Neural progenitor cell (in vitro differentiated cells): ENCODE results near the gene KDM4B. TPM values are rescaled to one million over a fixed set of nuclear protein-coding genes. Genes with fewer than 3 reads are reported as not detected.

Experiments used
- DNase-seq: peaks from one replicate; pipeline ENCODE4 v3.0.0-alpha.2; 2016; ENCODE audit warnings: low spot score
- H2AFZ ChIP-seq: fragments of 200-600 bp; sonication (generic); replicated peaks from 2 replicates; pipeline ENCODE4 v1.6.1; 2016; ENCODE audit warnings: antibody characterized with exemption
- H3F3A ChIP-seq: fragments of 200-600 bp; sonication (generic); 2 replicates; pipeline ENCODE4 v1.6.1; 2016; ENCODE audit warnings: antibody characterized with exemption, low read depth
- H3K27ac ChIP-seq: fragments of 200-600 bp; sonication (generic); 2 replicates; pipeline ENCODE4 v1.5.1; 2016; ENCODE audit warnings: mild to moderate bottlenecking
- H3K27me3 ChIP-seq: fragments of 200-600 bp; sonication (generic); 2 replicates; pipeline ENCODE4 v1.6.1; 2016; ENCODE audit warnings: mild to moderate bottlenecking, moderate library complexity
- H3K36me3 ChIP-seq: fragments of 200-600 bp; sonication (generic); 2 replicates; pipeline ENCODE4 v1.5.1; 2016
- H3K4me1 ChIP-seq: fragments of 200-600 bp; sonication (generic); 2 replicates; pipeline ENCODE4 v1.6.1; 2016; ENCODE audit warnings: mixed run types
- H3K4me2 ChIP-seq: fragments of 200-600 bp; sonication (generic); 2 replicates; pipeline ENCODE4 v1.6.1; 2016
- H3K4me3 ChIP-seq: fragments of 200-600 bp; sonication (generic); 2 replicates; pipeline ENCODE4 v1.5.1; 2016
- H3K79me2 ChIP-seq: fragments of 200-600 bp; sonication (generic); 2 replicates; pipeline ENCODE4 v1.6.1; 2016; ENCODE audit warnings: low read depth
- H3K9ac ChIP-seq: fragments of 200-600 bp; sonication (generic); 2 replicates; pipeline ENCODE4 v1.6.1; 2016
- H3K9me3 ChIP-seq: fragments of 200-600 bp; sonication (generic); 2 replicates; pipeline ENCODE4 v1.5.1; 2016; ENCODE audit warnings: low read depth
- H4K20me1 ChIP-seq: fragments of 200-600 bp; sonication (generic); 2 replicates; pipeline ENCODE4 v1.6.1; 2016; ENCODE audit warnings: low read depth
- H3K27ac Mint-ChIP-seq: 3 replicates; pipeline ENCODE4 v1.8.0; 2021; ENCODE audit warnings: mixed read lengths
- H3K27me3 Mint-ChIP-seq: 2 replicates; pipeline ENCODE4 v1.8.0; 2022; ENCODE audit warnings: low read depth, mild to moderate bottlenecking, inconsistent platforms, moderate library complexity, mixed read lengths; ENCODE audit not compliant: insufficient read depth
- H3K36me3 Mint-ChIP-seq: 3 replicates; pipeline ENCODE4 v1.8.0; 2021; ENCODE audit warnings: mixed read lengths
- H3K4me1 Mint-ChIP-seq: 3 replicates; pipeline ENCODE4 v1.8.0; 2021; ENCODE audit warnings: mixed read lengths
- H3K4me3 Mint-ChIP-seq: 3 replicates; pipeline ENCODE4 v1.8.0; 2021; ENCODE audit warnings: mild to moderate bottlenecking, moderate library complexity, mixed read lengths
- H3K9me3 Mint-ChIP-seq: 3 replicates; pipeline ENCODE4 v1.8.0; 2020; ENCODE audit warnings: mixed read lengths
- CTCF ChIP-seq: fragments of 200-600 bp; sonication (generic); IDR thresholded peaks from 2 replicates; pipeline ENCODE4 v1.5.1; 2017; ENCODE audit warnings: antibody characterized with exemption, mild to moderate bottlenecking
- EZH2 ChIP-seq: fragments of 200-600 bp; sonication (generic); IDR thresholded peaks from 2 replicates; pipeline ENCODE4 v1.6.1; 2017; ENCODE audit warnings: antibody characterized with exemption, mild to moderate bottlenecking, moderate library complexity
- EZH2phosphoT487 ChIP-seq: fragments of 200-600 bp; sonication (generic); IDR thresholded peaks from 2 replicates; pipeline ENCODE4 v1.6.1; 2017; ENCODE audit warnings: antibody characterized with exemption
- microRNA-seq: library from miRNA; unstranded; fragments of <30 nt; microRNA quantifications from one replicate; pipeline ENCODE4, GENCODE V29; 2016
- small RNA-seq: library from RNA; depleted of rRNA; stranded (forward); fragments of <200 nt; gene quantifications from one replicate; pipeline ENCODE3, GENCODE V24; 2015
- total RNA-seq: library from RNA; depleted of rRNA; stranded (reverse); fragments of >200 nt; gene quantifications from 2 replicates; pipeline ENCODE4 v1.2.3, GENCODE V29; 2015; ENCODE audit warnings: low replicate concordance

KDM4B gene
- total RNA-seq, 1 donor from 2014 or later: 16.0 TPM

- H3K27me3 Mint-ChIP-seq: no peaks in the 10 kb centered on the region
- peak overlapping the region; percentile 75 for H3K27ac ChIP-seq
- H3K9ac ChIP-seq: no peak overlapping the region
- H3K4me3 Mint-ChIP-seq: no peak overlapping the region
- H3K36me3 ChIP-seq: no peaks in the 10 kb centered on the region
- no peak overlapping the region for H2AFZ ChIP-seq
- DNase-seq: no peak
- H3K36me3 Mint-ChIP-seq: peaks cover 18% of the 10 kb centered on the region
- peaks cover 11% of the 10 kb centered on the region for H3K4me1 ChIP-seq
- no peak overlapping the region for H3K27ac Mint-ChIP-seq
- no peak for TF ChIP-seq EZH2
- no peak for TF ChIP-seq EZH2phosphoT487
- TF ChIP-seq CTCF: no peak
- H3K9me3 Mint-ChIP-seq: peaks cover 19% of the 10 kb centered on the region
- H3F3A ChIP-seq: peaks cover 57% of the 10 kb centered on the region
- H4K20me1 ChIP-seq: no peaks in the 10 kb centered on the region
- no peaks in the 10 kb centered on the region for H3K9me3 ChIP-seq
- H3K4me2 ChIP-seq: no peak overlapping the region
- H3K4me1 Mint-ChIP-seq: peaks cover 26% of the 10 kb centered on the region
- no peaks in the 10 kb centered on the region for H3K79me2 ChIP-seq
- no peak overlapping the region for H3K4me3 ChIP-seq
- H3K27me3 ChIP-seq: no peaks in the 10 kb centered on the region
Observed at GRCh38 chr19:5196832-5197231, 227.9 kb downstream of the KDM4B start.

GRCh38 chr19:5200844-5201243, 231.9 kb downstream of the KDM4B start:
- Histone ChIP-seq H3K4me1 (no peaks in the 10 kb centered on the region), H4K20me1 (no peaks in the 10 kb centered on the region), H3K36me3 (no peaks in the 10 kb centered on the region), H3K4me3 (no peak overlapping the region), H3K4me2 (no peak overlapping the region), H3K27me3 (no peaks in the 10 kb centered on the region), H2AFZ (no peak overlapping the region), H3K9ac (no peak overlapping the region), H3F3A (peaks cover 39% of the 10 kb centered on the region), H3K79me2 (no peaks in the 10 kb centered on the region), H3K27ac (no peak overlapping the region), H3K9me3 (no peaks in the 10 kb centered on the region)
- no peak for TF ChIP-seq EZH2phosphoT487
- TF ChIP-seq EZH2: no peak
- no peak for TF ChIP-seq CTCF
- Mint-ChIP-seq H3K27me3 (no peaks in the 10 kb centered on the region), H3K27ac (no peak overlapping the region), H3K4me3 (no peak overlapping the region), H3K4me1 (no peaks in the 10 kb centered on the region), H3K36me3 (peaks cover 43% of the 10 kb centered on the region), H3K9me3 (peaks cover 40% of the 10 kb centered on the region)
- DNase-seq: no peak

GRCh38 chr19:5202553-5202952, 233.6 kb downstream of the KDM4B start:
- peaks cover 26% of the 10 kb centered on the region for H3F3A ChIP-seq
- no peaks in the 10 kb centered on the region for H3K4me1 ChIP-seq
- no peak for DNase-seq
- Mint-ChIP-seq H3K4me1 (no peaks in the 10 kb centered on the region), H3K27ac (no peak overlapping the region), H3K9me3 (peaks cover 40% of the 10 kb centered on the region), H3K27me3 (peaks cover 2% of the 10 kb centered on the region), H3K36me3 (peaks cover 45% of the 10 kb centered on the region), H3K4me3 (no peak overlapping the region)
- no peak overlapping the region for H3K4me3 ChIP-seq
- H3K4me2 ChIP-seq: no peak overlapping the region
- no peak overlapping the region for H3K27ac ChIP-seq
- H3K36me3 ChIP-seq: no peaks in the 10 kb centered on the region
- H4K20me1 ChIP-seq: no peaks in the 10 kb centered on the region
- TF ChIP-seq EZH2phosphoT487: no peak
- TF ChIP-seq EZH2: no peak
- no peak for TF ChIP-seq CTCF
- no peaks in the 10 kb centered on the region for H3K9me3 ChIP-seq
- no peak overlapping the region for H3K9ac ChIP-seq
- no peaks in the 10 kb centered on the region for H3K79me2 ChIP-seq
- H3K27me3 ChIP-seq: no peaks in the 10 kb centered on the region
- H2AFZ ChIP-seq: no peak overlapping the region

Small RNA genes lying within 50 kb of the gene (microRNA-seq; reads per million reads assigned to microRNA genes)
- gene MIR4747: 0.54 reads per million

Small RNA genes lying within 50 kb of the gene (small RNA-seq; reads per million reads assigned to genes)
- gene MIR4747: not detected

Other genes with a start within 250 kb of the KDM4B start
- gene DPP9, start 245.3 kb upstream of the KDM4B start, total RNA-seq: 17.1 and 34.7 TPM in 2 replicates
- 6.9 and 13.9 TPM in 2 replicates for gene FEM1A, start 177.4 kb upstream of the KDM4B start, total RNA-seq
- gene TICAM1, start 137.4 kb upstream of the KDM4B start, total RNA-seq: 0.37 TPM in 1 of 2 replicates, not detected in the other
- gene PLIN3, start 101.4 kb upstream of the KDM4B start, total RNA-seq: 49.7 and 108 TPM in 2 replicates
- gene ARRDC5, start 66.2 kb upstream of the KDM4B start, total RNA-seq: not detected in 2 replicates
- gene UHRF1, start 59.6 kb upstream of the KDM4B start, total RNA-seq: 34.1 and 74.7 TPM in 2 replicates